Stimulated activated CD8-positive, alpha-beta memory T cell treated with anti-CD3 and anti-CD28 coated beads, Interleukin-7, amount 100 ng/mL, for 48 hours (primary cell): ENCODE results near the gene EID1.

Experiments used
- DNase-seq, 2 donors: peaks; one replicate each; pipeline ENCODE4 v3.0.0-alpha.2; 2020; ENCODE audit warnings: low read depth in 1 of 2; ENCODE audit errors: extremely low read depth in 1 of 2

EID1 gene

DNA sequence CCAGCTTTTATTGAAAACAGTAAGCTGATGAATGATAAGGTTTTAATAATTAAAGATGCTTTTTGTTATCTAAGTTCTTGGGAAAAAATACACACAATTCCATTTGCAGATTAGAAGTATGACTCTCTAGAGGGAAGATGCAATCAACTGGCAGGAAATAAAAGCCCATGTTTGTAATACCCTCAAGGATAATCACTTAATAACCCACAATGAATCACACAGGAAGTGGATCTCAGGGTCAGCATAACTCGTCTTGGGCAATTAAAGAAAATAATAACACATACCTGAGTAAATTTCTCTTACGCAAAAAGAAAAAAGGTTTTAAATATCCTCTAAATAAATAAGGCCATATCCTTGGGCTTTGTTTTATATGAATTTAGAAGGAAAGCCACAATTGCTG is 9.4 kb upstream of the EID1 start:
- no peak for DNase-seq

GRCh38 chr15:48869966-48870365 is 8.0 kb upstream of the EID1 start:
- no peak for DNase-seq

DNA sequence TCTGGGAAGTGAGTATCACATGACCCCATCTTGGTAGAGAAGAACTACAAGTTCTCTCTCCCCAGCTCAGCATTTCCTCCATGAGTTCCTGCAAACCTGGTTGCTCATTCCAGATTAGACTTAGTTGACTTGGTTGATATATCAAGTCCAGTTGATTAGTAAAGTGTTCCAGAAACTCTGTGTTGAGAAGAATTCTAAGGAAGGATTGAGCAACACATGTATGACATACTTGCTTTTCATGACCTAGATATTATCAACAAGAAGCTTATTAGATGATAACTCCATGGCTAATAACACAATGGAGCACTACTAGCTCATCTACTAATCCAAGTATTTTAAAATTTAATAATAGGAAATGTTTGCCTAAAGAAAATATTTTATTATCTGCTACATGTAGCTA is 6.4 kb upstream of the EID1 start:
- DNase-seq = no peak

DNA sequence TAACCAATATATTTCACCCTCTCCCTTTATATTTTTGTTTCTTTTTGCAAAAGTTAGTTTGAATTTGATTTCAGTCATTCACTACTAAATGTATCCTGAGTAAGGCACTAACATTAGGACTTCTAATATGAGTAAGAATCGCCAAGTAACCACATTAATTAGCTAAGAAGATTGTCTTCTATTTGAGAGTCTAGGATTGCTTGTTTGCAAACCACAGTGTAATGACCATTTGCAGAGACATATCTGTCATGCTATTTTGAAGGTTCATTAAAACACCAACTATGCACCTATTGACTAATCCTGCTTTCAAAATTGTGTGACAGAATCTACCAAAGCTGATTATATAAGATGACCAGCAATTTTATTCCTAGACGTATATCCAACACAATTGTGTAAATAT is 5.3 kb upstream of the EID1 start:
- no peak for DNase-seq

DNA sequence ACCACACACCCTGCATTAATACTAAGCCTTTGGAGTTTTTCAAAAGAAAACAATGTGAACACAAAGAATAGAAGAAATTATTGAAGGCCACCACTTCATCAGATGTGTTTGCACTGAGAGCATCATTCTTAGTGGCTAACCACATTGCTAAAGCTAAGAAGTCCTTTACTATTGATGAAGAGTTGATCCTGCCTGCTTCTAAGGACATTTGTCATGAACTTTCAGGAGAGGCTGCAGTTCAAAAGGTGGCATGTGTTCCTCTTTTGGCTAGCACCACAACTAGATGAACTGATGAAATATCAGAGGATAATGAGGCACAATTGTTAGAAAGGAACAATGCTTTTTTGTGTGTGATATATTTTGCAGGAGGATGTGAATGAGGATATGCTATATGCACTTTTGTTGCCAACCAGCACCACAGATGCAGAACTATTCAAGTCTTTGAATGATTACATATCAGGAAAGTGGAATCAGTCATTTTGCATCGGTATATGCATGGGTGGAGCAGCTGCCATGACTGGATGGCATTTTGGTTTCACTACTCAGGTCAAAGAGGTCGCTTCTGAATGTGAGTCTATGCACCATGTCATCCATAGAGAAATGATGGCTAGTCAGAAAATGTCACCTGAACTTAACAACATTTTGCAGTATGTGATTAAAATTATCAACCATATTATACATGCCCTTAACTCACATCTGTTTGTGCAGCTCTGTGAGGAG is 2.5 kb upstream of the EID1 start:
- no peak for DNase-seq

DNA sequence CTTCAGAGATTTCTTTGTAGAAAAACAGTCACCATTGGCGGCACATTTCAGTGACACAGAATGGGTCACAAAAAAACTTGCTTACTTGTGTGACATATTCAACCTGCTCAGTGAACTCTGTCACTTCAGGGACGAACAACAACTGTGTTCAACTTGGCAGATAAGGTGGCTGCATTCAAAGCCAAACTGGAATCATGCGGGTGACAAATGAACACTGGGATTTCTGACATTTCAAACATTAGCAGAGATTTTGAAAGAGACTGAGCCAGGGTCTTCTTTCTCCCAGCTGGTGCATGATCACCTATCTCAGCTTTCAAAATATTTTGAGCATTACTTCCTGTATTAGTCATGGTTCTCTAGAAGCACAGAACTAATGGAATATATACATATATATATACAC is 1.9 kb upstream of the EID1 start:
- DNase-seq = no peak

GRCh38 chr15:48880070-48880634 is 2.2 kb downstream of the EID1 start:
- no peak for DNase-seq

- no peak for DNase-seq
Observed at GRCh38 chr15:48883699-48884098, 5.8 kb downstream of the EID1 start.

DNA sequence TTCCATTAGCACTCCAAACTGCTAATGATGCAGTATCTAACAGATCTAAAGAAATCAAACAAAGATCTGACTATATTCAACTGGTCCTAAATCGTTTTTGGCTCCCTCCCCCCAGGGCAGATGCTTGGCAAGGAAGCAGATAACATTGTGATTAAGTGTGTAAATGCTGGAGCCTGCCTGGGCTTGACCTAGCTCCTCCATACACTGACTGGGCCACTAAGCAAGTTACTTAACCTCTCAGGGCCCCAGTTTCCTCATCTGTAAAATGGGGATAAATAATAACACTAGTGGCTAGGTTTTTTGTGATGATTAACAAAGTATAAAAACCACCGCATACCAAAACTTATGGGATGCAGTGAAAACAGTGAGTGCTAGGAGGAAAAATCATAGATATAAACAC is 9.2 kb downstream of the EID1 start:
- DNase-seq = no peak

GRCh38 chr15:48888191-48888590 is 10.3 kb downstream of the EID1 start:
- DNase-seq = peak; percentile 7 to 24

GRCh38 chr15:48888836-48889235 is 10.9 kb downstream of the EID1 start:
- no peak for DNase-seq

DNA sequence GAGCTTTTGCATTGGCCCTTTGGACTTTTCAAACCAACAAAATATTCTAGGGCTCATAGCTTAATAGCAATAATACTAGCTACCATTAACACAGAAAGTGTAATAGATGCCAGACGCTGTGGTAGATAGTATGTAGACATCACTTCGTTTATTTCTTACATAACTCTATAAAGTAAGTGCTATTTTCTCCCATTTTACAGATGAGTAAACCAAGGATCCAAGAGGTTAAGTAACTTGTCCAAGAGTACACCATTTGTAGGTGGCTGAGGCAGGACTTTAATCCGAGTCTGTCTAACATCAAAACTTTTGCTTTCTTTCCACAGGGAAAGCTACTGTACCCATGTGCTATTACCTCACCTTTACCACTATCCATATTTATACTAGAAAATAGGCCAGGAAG is 12.0 kb downstream of the EID1 start:
- DNase-seq = no peak

DNA sequence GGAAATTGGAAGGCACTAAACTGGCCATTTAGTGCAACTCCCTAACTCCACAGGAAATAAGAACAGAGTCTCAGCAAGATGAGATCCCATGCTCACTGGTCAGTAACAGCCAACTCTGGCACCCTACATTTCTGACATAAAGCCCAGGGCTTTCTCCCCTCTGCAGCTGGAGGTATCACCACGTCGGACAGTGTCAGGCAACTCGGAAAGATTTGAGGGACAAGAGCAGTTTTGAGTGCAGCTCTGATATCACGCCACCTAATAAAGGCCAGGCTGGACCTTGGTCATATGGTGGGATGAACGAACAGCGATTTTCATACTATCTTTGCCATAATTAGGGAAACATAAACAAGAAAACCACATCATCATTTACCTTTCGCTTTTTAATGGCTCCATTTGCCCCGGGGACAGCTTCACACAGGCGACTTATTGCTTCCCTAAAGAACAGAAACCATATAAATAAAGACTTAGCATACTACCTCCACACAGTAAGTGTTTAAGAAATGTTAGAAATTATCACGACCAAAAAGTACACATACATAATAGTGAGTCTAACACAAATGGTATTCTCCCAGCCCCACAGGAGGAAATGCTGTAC is 12.5 kb downstream of the EID1 start:
- no peak for DNase-seq

GRCh38 chr15:48891232-48891765 is 13.4 kb downstream of the EID1 start:
- no peak for DNase-seq

- DNase-seq = no peak
Observed at GRCh38 chr15:48893311-48893710, 15.4 kb downstream of the EID1 start.

- DNase-seq = no peak
Observed at GRCh38 chr15:48896869-48897814, 19.2 kb downstream of the EID1 start.

GRCh38 chr15:48898032-48898431 is 20.1 kb downstream of the EID1 start:
- no peak for DNase-seq

DNA sequence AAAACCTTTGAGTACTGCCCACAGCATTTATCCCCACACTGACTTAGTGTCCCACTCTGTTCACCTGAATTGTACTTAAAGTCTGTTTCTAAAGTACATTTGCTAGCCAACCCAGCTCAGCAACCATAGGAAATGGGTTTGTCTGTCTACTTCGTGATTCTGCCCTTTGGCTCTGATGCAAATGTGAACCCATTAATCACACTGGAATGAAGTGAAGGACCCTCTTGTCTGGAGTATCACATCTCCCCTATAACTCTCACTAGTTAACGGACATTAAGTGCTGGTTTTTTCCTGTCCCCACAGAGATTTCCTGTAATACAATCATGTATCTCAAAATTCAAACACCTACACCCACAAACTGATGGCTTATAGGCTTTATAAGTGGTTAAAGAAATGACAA is 20.5 kb downstream of the EID1 start:
- DNase-seq = no peak

- DNase-seq = no peak
Observed at GRCh38 chr15:48899793-48900192, 21.9 kb downstream of the EID1 start.

GRCh38 chr15:48904758-48905157 is 26.8 kb downstream of the EID1 start:
- no peak for DNase-seq

DNA sequence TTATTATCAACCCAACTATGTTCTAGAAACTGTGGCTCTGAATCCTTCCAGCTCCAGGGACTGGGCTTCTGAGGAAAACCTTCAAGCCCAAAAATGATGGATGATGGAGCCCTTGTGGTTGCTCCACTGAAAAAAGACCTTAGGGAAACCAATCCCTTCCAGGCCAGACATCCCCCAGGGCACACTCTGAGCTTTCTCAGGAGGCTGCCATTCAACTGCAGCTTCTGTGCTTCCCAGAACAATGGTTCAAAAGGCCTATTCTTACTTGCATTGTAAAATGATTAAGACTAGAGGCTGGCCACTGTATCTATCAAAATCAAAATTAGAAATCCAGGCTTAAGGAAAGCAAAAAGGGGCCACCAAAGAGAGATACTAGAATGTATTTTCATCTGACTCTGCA is 27.3 kb downstream of the EID1 start:
- DNase-seq = no peak
